ENCODE data around the gene CLCN3. TPM values are rescaled to one million over a fixed set of nuclear protein-coding genes. Genes with fewer than 3 reads are reported as not detected.

Gene CLCN3
- total and polyA plus RNA-seq, 9 of the 15 experiments (the other 6 are each of a cell fraction or from before 2014, with no cell fraction given) = 12.7 to 60.6 (median 38.5) TPM

DNA sequence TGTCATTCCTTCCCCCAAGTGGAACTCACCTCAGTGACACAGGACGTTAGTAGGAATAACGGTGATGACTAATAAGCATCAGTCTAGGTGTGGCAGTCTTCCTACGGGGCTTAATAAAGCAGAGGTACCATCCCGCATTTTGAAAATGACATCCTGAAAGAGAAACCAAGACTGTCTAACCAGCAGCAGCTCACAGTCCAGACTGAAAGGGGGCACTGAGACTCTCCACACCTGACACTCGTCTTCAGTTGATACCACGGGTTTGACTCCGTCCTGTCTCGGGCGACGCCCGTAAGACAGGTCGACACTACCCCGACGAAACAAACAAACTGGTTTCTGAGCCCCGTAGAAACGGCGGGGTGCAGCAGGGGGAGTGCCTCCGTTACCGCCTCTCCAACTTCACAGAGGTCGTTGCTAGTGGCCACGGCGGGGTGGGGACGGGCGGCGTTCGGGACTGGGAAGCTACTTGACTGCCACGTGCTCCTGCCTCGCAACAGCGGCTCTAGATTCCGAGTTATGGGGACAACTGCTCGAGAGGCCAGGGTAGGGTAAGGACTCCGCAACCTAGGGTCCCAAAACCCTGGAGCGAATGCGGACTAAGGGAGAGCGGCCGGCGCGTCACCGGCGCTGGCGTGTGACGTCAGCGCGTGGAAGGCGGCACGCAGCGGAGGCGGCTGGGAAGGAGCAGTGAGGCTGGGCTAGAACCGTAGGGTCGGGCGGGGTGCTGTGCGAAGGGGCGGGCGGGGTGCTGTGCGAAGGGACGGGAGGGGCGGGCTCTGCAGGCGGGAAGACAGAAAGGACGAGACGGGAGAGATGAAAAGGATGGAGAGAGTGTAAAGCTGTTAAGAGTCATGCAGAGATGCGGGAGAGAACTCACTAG is 8.1 kb upstream of the CLCN3 start, which contains the start of gene NEK1 (continued):
- TF ChIP-seq, protein P1, sequence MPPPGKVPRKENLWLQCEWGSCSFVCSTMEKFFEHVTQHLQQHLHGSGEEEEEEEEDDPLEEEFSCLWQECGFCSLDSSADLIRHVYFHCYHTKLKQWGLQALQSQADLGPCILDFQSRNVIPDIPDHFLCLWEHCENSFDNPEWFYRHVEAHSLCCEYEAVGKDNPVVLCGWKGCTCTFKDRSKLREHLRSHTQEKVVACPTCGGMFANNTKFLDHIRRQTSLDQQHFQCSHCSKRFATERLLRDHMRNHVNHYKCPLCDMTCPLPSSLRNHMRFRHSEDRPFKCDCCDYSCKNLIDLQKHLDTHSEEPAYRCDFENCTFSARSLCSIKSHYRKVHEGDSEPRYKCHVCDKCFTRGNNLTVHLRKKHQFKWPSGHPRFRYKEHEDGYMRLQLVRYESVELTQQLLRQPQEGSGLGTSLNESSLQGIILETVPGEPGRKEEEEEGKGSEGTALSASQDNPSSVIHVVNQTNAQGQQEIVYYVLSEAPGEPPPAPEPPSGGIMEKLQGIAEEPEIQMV (tag; conservative IDR thresholded peaks at IDR 0.05; ENCODE audit: low read depth) = no peak
- TF ChIP-seq BRD4 (IDR thresholded peaks at IDR 0.05) (no peak), ZNF165 (CRISPR knock-in tag; IDR thresholded peaks at IDR 0.05; ENCODE audit: borderline replicate concordance) (no peak), GTF2B (IDR thresholded peaks at IDR 0.05; ENCODE audit: extremely low read depth, insufficient read length) (no peak), ARID1B (IDR thresholded peaks at IDR 0.05) (peak; percentile 37; the same call in 1 of the 2 replicates), CREB3 (tag; conservative IDR thresholded peaks at IDR 0.05; ENCODE audit: low read depth) (no peak; the same call in 1 of the 2 replicates), ZNF280B (CRISPR knock-in tag; IDR thresholded peaks at IDR 0.05) (no peak), ZEB2 (IDR thresholded peaks at IDR 0.05) (peak; percentile 59; the same call in 1 of the 2 replicates), HNRNPH1 (optimal IDR thresholded peaks at IDR 0.05; ENCODE audit: low read depth, low read length) (no peak), HNRNPL (IDR thresholded peaks at IDR 0.05; ENCODE audit: low read depth, low read length) (no peak), ZNF584 (CRISPR knock-in tag; IDR thresholded peaks at IDR 0.05; ENCODE audit: low read depth) (no peak), ZZZ3 (IDR thresholded peaks at IDR 0.05) (no peak), CAMTA2 (CRISPR knock-in tag; conservative IDR thresholded peaks at IDR 0.05) (no peak), ZBTB17 (CRISPR knock-in tag; IDR thresholded peaks at IDR 0.05) (no peak), CGGBP1 (CRISPR knock-in tag; IDR thresholded peaks at IDR 0.05) (0 out of 2 replicates have a peak, but pooled peaks have one; percentile 22), ZNF586 (CRISPR knock-in tag; conservative IDR thresholded peaks at IDR 0.05) (no peak), ZNF668 (CRISPR knock-in tag; IDR thresholded peaks at IDR 0.05) (no peak), PHB2 (IDR thresholded peaks at IDR 0.05; ENCODE audit: low read depth) (no peak)
- TF ChIP-seq, protein P2, sequence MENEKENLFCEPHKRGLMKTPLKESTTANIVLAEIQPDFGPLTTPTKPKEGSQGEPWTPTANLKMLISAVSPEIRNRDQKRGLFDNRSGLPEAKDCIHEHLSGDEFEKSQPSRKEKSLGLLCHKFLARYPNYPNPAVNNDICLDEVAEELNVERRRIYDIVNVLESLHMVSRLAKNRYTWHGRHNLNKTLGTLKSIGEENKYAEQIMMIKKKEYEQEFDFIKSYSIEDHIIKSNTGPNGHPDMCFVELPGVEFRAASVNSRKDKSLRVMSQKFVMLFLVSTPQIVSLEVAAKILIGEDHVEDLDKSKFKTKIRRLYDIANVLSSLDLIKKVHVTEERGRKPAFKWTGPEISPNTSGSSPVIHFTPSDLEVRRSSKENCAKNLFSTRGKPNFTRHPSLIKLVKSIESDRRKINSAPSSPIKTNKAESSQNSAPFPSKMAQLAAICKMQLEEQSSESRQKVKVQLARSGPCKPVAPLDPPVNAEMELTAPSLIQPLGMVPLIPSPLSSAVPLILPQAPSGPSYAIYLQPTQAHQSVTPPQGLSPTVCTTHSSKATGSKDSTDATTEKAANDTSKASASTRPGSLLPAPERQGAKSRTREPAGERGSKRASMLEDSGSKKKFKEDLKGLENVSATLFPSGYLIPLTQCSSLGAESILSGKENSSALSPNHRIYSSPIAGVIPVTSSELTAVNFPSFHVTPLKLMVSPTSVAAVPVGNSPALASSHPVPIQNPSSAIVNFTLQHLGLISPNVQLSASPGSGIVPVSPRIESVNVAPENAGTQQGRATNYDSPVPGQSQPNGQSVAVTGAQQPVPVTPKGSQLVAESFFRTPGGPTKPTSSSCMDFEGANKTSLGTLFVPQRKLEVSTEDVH (IDR thresholded peaks at IDR 0.05; ENCODE audit: low read depth, partially characterized antibody) = peak; percentile 56

All from K562 (cell line).